DMS79 treated with DMSO at 0.1 percent for 48 hours (cell line): Measurements from ENCODE around the gene SIMC1.

Experiments used
- DNase-seq: peaks from one replicate; lab custom pipeline; 2025; lab: John Stamatoyannopoulos, UW

Gene SIMC1

GRCh38 chr5:176365351-176366231 is 127.4 kb downstream of the SIMC1 start, which contains the start of gene ARL10:
Gene ARL10, plus strand, starts transcription at chr5:176365487. Its CDS starts 77 bp downstream, at chr5:176365564.
- DNase-seq = no peak

- DNase-seq = no peak
Observed at GRCh38 chr5:176366232-176366894, 128.1 kb downstream of the SIMC1 start.

GRCh38 chr5:176368726-176369125 is 130.5 kb downstream of the SIMC1 start:
- no peak for DNase-seq

- DNase-seq = no peak
Observed at GRCh38 chr5:176369934-176370711, 131.9 kb downstream of the SIMC1 start.

GRCh38 chr5:176371621-176372539 is 133.7 kb downstream of the SIMC1 start:
- no peak for DNase-seq

GRCh38 chr5:176373100-176373818 is 135.0 kb downstream of the SIMC1 start:
- DNase-seq = no peak

GRCh38 chr5:176379881-176380280 is 141.7 kb downstream of the SIMC1 start:
- DNase-seq = no peak

- no peak for DNase-seq
Observed at GRCh38 chr5:176381423-176381822, 143.2 kb downstream of the SIMC1 start.

GRCh38 chr5:176381979-176382378 is 143.8 kb downstream of the SIMC1 start:
- DNase-seq = no peak

- no peak for DNase-seq
Observed at GRCh38 chr5:176382721-176383120, 144.5 kb downstream of the SIMC1 start.

- no peak for DNase-seq
Observed at GRCh38 chr5:176383248-176383905, 145.2 kb downstream of the SIMC1 start.

- no peak for DNase-seq
Observed at GRCh38 chr5:176383961-176384360, 145.7 kb downstream of the SIMC1 start.

- DNase-seq = no peak
Observed at GRCh38 chr5:176384366-176384930, 146.2 kb downstream of the SIMC1 start.

GRCh38 chr5:176384991-176385390 is 146.8 kb downstream of the SIMC1 start:
- no peak for DNase-seq

- no peak for DNase-seq
Observed at GRCh38 chr5:176386491-176386890, 148.3 kb downstream of the SIMC1 start.

GRCh38 chr5:176387384-176387925 is 149.2 kb downstream of the SIMC1 start:
- no peak for DNase-seq

- no peak for DNase-seq
Observed at GRCh38 chr5:176388003-176388443, 149.8 kb downstream of the SIMC1 start.

GRCh38 chr5:176388444-176389134 is 150.4 kb downstream of the SIMC1 start, which contains the start of the genes HIGD2A and NOP16:
Gene HIGD2A, plus strand, starts transcription at chr5:176388751. Its CDS starts 69 bp downstream, at chr5:176388820.
Gene NOP16, minus strand, starts transcription at chr5:176388598. Its CDS starts 59 bp downstream, at chr5:176388539.
- DNase-seq = peak; percentile 87
